C4-2B (cell line): ENCODE data around the gene PTGES.

Source experiments
- CTCF ChIP-seq: fragments of 450-650 bp; conservative IDR thresholded peaks from 2 replicates; pipeline ENCODE4 v1.5.1; 2017; ENCODE audit warnings: mild to moderate bottlenecking
- ZFX ChIP-seq: fragments of 450-650 bp; IDR thresholded peaks from 2 replicates; pipeline ENCODE4 v1.6.1; 2017

DNA sequence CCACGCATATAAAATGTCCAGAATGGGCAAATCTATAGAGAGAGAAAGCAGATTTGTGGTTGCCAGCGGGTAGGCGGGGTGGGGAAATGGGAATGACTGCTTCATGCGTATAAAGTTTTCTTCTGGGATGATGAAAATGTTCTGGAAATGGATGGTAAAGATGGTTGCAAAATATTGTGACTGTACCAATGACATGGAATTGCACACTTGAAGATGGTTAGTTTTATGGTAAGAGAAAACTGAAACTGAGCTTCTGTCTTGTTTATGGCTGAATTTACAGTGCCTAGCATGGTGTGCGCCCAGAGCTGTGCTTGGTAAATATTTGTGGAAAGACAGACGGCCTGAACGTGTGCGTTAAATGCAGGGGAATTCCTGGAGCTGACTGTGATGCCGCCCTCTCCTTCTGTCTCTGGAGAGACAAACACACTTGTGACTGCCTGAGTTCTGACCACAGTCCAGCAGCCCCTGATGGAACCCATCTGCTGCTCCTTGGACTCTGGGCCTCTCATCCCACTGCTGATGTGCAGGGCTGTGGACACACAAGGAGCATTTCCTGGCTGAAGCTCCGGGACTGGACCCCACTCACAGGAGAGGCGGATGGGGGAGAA, 8.6 kb upstream of the PTGES start:
- TF ChIP-seq CTCF = no peak
- TF ChIP-seq ZFX = no peak
